GM12865 (cell line): ENCODE data around the gene TLE3.

Source experiments
- DNase-seq: peaks from one replicate; pipeline ENCODE4 v3.0.0; 2010; ENCODE audit warnings: low read depth
- H3K4me3 ChIP-seq: 2 replicates; pipeline ENCODE4 v1.5.1; 2011; ENCODE audit warnings: mild to moderate bottlenecking, low read depth, low read length, control low read depth
- CTCF ChIP-seq: IDR thresholded peaks from 2 replicates; pipeline ENCODE4 v1.5.1; 2011; ENCODE audit warnings: low read length, control low read depth, low read depth, inconsistent platforms; ENCODE audit not compliant: insufficient read depth; ENCODE audit errors: missing control alignments

TLE3 gene

GRCh38 chr15:70126362-70126761 is 28.6 kb upstream of the TLE3 start:
- no peak for TF ChIP-seq CTCF
- H3K4me3 ChIP-seq: no peak overlapping the region
- no peak for DNase-seq

GRCh38 chr15:70125605-70126004 is 27.9 kb upstream of the TLE3 start:
- peak; percentile 62 for DNase-seq
- no peak overlapping the region for H3K4me3 ChIP-seq
- no peak for TF ChIP-seq CTCF

GRCh38 chr15:70121624-70122302 is 24.0 kb upstream of the TLE3 start:
- no peak for DNase-seq
- TF ChIP-seq CTCF: no peak
- no peak overlapping the region for H3K4me3 ChIP-seq

- no peak overlapping the region for H3K4me3 ChIP-seq
- TF ChIP-seq CTCF: no peak
- no peak for DNase-seq
Observed at GRCh38 chr15:70120958-70121623, 23.4 kb upstream of the TLE3 start.

- TF ChIP-seq CTCF: no peak
- H3K4me3 ChIP-seq: no peak overlapping the region
- DNase-seq: no peak
Observed at GRCh38 chr15:70119911-70120508, 22.3 kb upstream of the TLE3 start.

- H3K4me3 ChIP-seq: no peak overlapping the region
- no peak for DNase-seq
- TF ChIP-seq CTCF: no peak
Observed at GRCh38 chr15:70118599-70118998, 20.9 kb upstream of the TLE3 start.
